HEK293 (cell line): ENCODE data around the gene MTMR2.
A peak's percentile ranks its signal among the peaks of the same experiment; 100 is the strongest.

Experiments used
- CTCF ChIA-PET: fragments of 350-600 bp; formaldehyde crosslinking; extraction: SDS; loops from one replicate; lab custom pipeline; 2021; ENCODE audit warnings: antibody characterized with exemption; lab: Yijun Ruan, JAX
- POLR2A ChIA-PET: fragments of 300-600 bp; formaldehyde crosslinking; extraction: SDS; loops from one replicate; lab custom pipeline; 2020; ENCODE audit warnings: antibody characterized with exemption, inconsistent platforms; lab: Yijun Ruan, JAX
- H3K27ac ChIP-seq: fragments of 200-500 bp; sonication (Bioruptor generic); 2 replicates; pipeline ENCODE4 v1.5.1; 2014; ENCODE audit warnings: low read depth, low read length, control low read depth, inconsistent platforms; ENCODE audit errors: extremely low read depth
- H3K36me3 ChIP-seq, 2 experiments: fragments of 200-500 bp in 1 of 2; sonication (Bioruptor generic) in 1 of 2; 1 replicate in 1 of 2; 2 replicates in 1 of 2; pipeline ENCODE4 v1.5.1; 2014 to 2017; ENCODE audit warnings: inconsistent platforms in 2 of 2, low read length in 2 of 2; ENCODE audit not compliant: control insufficient read depth in 2 of 2, insufficient read depth in 1 of 2
- H3K4me1 ChIP-seq: fragments of 200-500 bp; sonication (Bioruptor generic); 2 replicates; pipeline ENCODE4 v1.5.1; 2014; ENCODE audit warnings: mild to moderate bottlenecking, low read length, inconsistent platforms; ENCODE audit not compliant: control insufficient read depth, insufficient read depth
- H3K4me3 ChIP-seq: 2 replicates; pipeline ENCODE4 v1.5.1; 2011; ENCODE audit warnings: low read depth, mild to moderate bottlenecking, control low read depth, low read length, moderate library complexity
- H3K9me3 ChIP-seq: fragments of 200-500 bp; sonication (Bioruptor generic); 2 replicates; pipeline ENCODE4 v1.5.1; 2014; ENCODE audit warnings: low read depth, low read length, inconsistent platforms; ENCODE audit not compliant: control insufficient read depth, insufficient read depth
- GFI1B ChIP-seq: fragments of 450-650 bp; formaldehyde crosslinking; IDR thresholded peaks from 2 replicates; pipeline ENCODE4 v1.5.1; 2016; ENCODE audit warnings: missing biosample characterization, missing genetic modification characterization
- HOXC10 ChIP-seq: sonication (generic); formaldehyde crosslinking; IDR thresholded peaks from 2 replicates; pipeline ENCODE4 v1.8.1; 2023; ENCODE audit warnings: mild to moderate bottlenecking, missing genetic modification reagents
- KLF7 ChIP-seq: fragments of 450-650 bp; formaldehyde crosslinking; IDR thresholded peaks from 2 replicates; pipeline ENCODE4 v1.5.1; 2016; ENCODE audit warnings: missing biosample characterization, missing genetic modification characterization, borderline replicate concordance
- SALL2 ChIP-seq: fragments of 450-650 bp; formaldehyde crosslinking; IDR thresholded peaks from 2 replicates; pipeline ENCODE4 v1.5.0; 2017; ENCODE audit warnings: missing biosample characterization, mild to moderate bottlenecking, missing genetic modification characterization, borderline replicate concordance
- SP3 ChIP-seq: fragments of 450-650 bp; formaldehyde crosslinking; IDR thresholded peaks from 2 replicates; pipeline ENCODE4 v1.5.1; 2016; ENCODE audit warnings: missing biosample characterization, missing genetic modification characterization
- ZIC2 ChIP-seq: fragments of 450-650 bp; formaldehyde crosslinking; IDR thresholded peaks from 2 replicates; pipeline ENCODE4 v1.5.1; 2016; ENCODE audit warnings: missing biosample characterization, missing genetic modification characterization
- ZNF121 ChIP-seq: fragments of 450-650 bp; formaldehyde crosslinking; IDR thresholded peaks from 2 replicates; pipeline ENCODE4 v1.5.1; 2016; ENCODE audit warnings: missing biosample characterization, missing genetic modification characterization
- ZNF266 ChIP-seq: fragments of 450-650 bp; formaldehyde crosslinking; IDR thresholded peaks from 2 replicates; pipeline ENCODE4 v1.5.1; 2016; ENCODE audit warnings: missing biosample characterization, missing genetic modification characterization, low read depth
- ZNF311 ChIP-seq: fragments of 450-650 bp; formaldehyde crosslinking; IDR thresholded peaks from 2 replicates; pipeline ENCODE4 v1.5.1; 2017; ENCODE audit warnings: missing biosample characterization, missing genetic modification characterization, borderline replicate concordance
- ZNF341 ChIP-seq: fragments of 450-650 bp; formaldehyde crosslinking; IDR thresholded peaks from 2 replicates; pipeline ENCODE4; 2016; ENCODE audit warnings: low read depth, missing biosample characterization, missing genetic modification characterization
- ZNF473 ChIP-seq: fragments of 450-650 bp; formaldehyde crosslinking; IDR thresholded peaks from 2 replicates; pipeline ENCODE4 v1.5.1; 2017; ENCODE audit warnings: missing biosample characterization, missing genetic modification characterization
- ZNF48 ChIP-seq: fragments of 450-650 bp; formaldehyde crosslinking; IDR thresholded peaks from 2 replicates; pipeline ENCODE4 v1.5.1; 2016; ENCODE audit warnings: missing biosample characterization, missing genetic modification characterization
- ZNF521 ChIP-seq: fragments of 450-650 bp; formaldehyde crosslinking; IDR thresholded peaks from 2 replicates; pipeline ENCODE4 v1.5.1; 2017; ENCODE audit warnings: missing biosample characterization, mild to moderate bottlenecking, missing genetic modification characterization
- ZNF548 ChIP-seq: fragments of 450-650 bp; formaldehyde crosslinking; IDR thresholded peaks from 2 replicates; pipeline ENCODE4 v1.5.1; 2016; ENCODE audit warnings: missing biosample characterization, missing genetic modification characterization
- ZNF555 ChIP-seq: fragments of 450-650 bp; formaldehyde crosslinking; conservative IDR thresholded peaks from 2 replicates; pipeline ENCODE4 v1.5.1; 2017; ENCODE audit warnings: missing biosample characterization, mild to moderate bottlenecking, missing genetic modification characterization, inconsistent platforms
- ZNF596 ChIP-seq: fragments of 450-650 bp; IDR thresholded peaks from 2 replicates; pipeline ENCODE4 v1.5.0; 2018; ENCODE audit warnings: missing biosample characterization, mild to moderate bottlenecking, missing genetic modification characterization, moderate library complexity
- ZNF600 ChIP-seq: fragments of 450-650 bp; formaldehyde crosslinking; IDR thresholded peaks from 2 replicates; pipeline ENCODE4 v1.5.1; 2016; ENCODE audit warnings: missing biosample characterization, missing genetic modification characterization
- ZNF624 ChIP-seq: fragments of 450-650 bp; formaldehyde crosslinking; IDR thresholded peaks from 2 replicates; pipeline ENCODE4 v1.5.1; 2017; ENCODE audit warnings: missing biosample characterization, missing genetic modification characterization
- ZNF792 ChIP-seq: fragments of 450-650 bp; formaldehyde crosslinking; IDR thresholded peaks from 2 replicates; pipeline ENCODE4 v1.5.1; 2016; ENCODE audit warnings: missing biosample characterization, missing genetic modification characterization
- ZNF837 ChIP-seq: fragments of 450-650 bp; formaldehyde crosslinking; IDR thresholded peaks from 2 replicates; pipeline ENCODE4 v1.5.1; 2016; ENCODE audit warnings: missing biosample characterization, missing genetic modification characterization
- ZSCAN23 ChIP-seq: fragments of 450-650 bp; formaldehyde crosslinking; IDR thresholded peaks from 2 replicates; pipeline ENCODE4 v1.5.1; 2016; ENCODE audit warnings: missing biosample characterization, missing genetic modification characterization
- TF ChIP-seq, protein P1 (sequence below): fragments of 450-650 bp; formaldehyde crosslinking; IDR thresholded peaks from 2 replicates; pipeline ENCODE4 v1.5.1; 2016; ENCODE audit warnings: missing biosample characterization, missing genetic modification characterization, low read depth
- TF ChIP-seq, protein P2 (sequence below): fragments of 450-650 bp; formaldehyde crosslinking; IDR thresholded peaks from 2 replicates; pipeline ENCODE4 v1.5.1; 2016; ENCODE audit warnings: missing biosample characterization, missing genetic modification characterization
- TF ChIP-seq, protein P3 (sequence below): fragments of 450-650 bp; formaldehyde crosslinking; IDR thresholded peaks from 2 replicates; pipeline ENCODE4 v1.5.1; 2016; ENCODE audit warnings: missing biosample characterization, missing genetic modification characterization
- TF ChIP-seq, protein P4 (sequence below): fragments of 450-650 bp; formaldehyde crosslinking; IDR thresholded peaks from 2 replicates; pipeline ENCODE4 v1.5.1; 2017; ENCODE audit warnings: missing biosample characterization, missing genetic modification characterization
- TF ChIP-seq, protein P5 (sequence below): fragments of 450-650 bp; formaldehyde crosslinking; IDR thresholded peaks from 2 replicates; pipeline ENCODE4 v1.5.1; 2017; ENCODE audit warnings: missing biosample characterization, missing genetic modification characterization

The MTMR2 gene

DNA sequence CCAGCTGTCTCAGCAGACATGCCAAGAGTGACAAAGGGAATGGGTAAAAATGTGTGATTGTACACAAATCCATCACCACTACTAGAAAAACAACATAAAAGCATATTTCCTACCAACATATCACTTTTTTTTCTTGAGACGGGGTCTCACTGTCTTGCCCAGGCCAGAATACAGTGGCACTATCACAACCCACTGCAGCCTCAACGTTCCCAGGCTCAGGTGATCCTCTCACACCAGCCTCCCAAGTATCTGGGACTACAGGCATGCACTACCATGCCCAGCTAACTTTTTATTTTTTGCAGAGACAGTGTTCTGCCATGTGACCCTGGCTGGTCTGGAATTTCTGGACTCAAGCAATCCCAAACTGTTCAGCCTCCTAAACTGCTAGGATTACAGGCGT, 5.2 kb downstream of the MTMR2 start:
- Histone ChIP-seq H3K4me3 (no peak overlapping the region), H3K9me3 (no peaks in the 10 kb centered on the region), H3K27ac (no peak overlapping the region), H3K4me1 (peaks cover 7% of the 10 kb centered on the region; the same call in 1 of the 2 replicates), H3K36me3 (no peaks in the 10 kb centered on the region)
- TF ChIP-seq ZNF792 (tag by site-specific recombination) = no peak
- TF ChIP-seq ZNF266 (tag by site-specific recombination) = no peak
- peak; percentile 67; the same call in 1 of the 2 replicates for TF ChIP-seq ZNF600 (tag by site-specific recombination)
- TF ChIP-seq, protein P1, sequence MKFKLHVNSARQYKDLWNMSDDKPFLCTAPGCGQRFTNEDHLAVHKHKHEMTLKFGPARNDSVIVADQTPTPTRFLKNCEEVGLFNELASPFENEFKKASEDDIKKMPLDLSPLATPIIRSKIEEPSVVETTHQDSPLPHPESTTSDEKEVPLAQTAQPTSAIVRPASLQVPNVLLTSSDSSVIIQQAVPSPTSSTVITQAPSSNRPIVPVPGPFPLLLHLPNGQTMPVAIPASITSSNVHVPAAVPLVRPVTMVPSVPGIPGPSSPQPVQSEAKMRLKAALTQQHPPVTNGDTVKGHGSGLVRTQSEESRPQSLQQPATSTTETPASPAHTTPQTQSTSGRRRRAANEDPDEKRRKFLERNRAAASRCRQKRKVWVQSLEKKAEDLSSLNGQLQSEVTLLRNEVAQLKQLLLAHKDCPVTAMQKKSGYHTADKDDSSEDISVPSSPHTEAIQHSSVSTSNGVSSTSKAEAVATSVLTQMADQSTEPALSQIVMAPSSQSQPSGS (tag by site-specific recombination) = no peak
- TF ChIP-seq, protein P2, sequence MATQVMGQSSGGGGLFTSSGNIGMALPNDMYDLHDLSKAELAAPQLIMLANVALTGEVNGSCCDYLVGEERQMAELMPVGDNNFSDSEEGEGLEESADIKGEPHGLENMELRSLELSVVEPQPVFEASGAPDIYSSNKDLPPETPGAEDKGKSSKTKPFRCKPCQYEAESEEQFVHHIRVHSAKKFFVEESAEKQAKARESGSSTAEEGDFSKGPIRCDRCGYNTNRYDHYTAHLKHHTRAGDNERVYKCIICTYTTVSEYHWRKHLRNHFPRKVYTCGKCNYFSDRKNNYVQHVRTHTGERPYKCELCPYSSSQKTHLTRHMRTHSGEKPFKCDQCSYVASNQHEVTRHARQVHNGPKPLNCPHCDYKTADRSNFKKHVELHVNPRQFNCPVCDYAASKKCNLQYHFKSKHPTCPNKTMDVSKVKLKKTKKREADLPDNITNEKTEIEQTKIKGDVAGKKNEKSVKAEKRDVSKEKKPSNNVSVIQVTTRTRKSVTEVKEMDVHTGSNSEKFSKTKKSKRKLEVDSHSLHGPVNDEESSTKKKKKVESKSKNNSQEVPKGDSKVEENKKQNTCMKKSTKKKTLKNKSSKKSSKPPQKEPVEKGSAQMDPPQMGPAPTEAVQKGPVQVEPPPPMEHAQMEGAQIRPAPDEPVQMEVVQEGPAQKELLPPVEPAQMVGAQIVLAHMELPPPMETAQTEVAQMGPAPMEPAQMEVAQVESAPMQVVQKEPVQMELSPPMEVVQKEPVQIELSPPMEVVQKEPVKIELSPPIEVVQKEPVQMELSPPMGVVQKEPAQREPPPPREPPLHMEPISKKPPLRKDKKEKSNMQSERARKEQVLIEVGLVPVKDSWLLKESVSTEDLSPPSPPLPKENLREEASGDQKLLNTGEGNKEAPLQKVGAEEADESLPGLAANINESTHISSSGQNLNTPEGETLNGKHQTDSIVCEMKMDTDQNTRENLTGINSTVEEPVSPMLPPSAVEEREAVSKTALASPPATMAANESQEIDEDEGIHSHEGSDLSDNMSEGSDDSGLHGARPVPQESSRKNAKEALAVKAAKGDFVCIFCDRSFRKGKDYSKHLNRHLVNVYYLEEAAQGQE (tag by site-specific recombination) = no peak
- TF ChIP-seq ZNF555 (tag by site-specific recombination) = no peak
- TF ChIP-seq ZNF121 (tag by site-specific recombination) = peak; percentile 75
- CTCF ChIA-PET = interaction anchor here (1.0 kb wide), 1 partner anchor 22 kb away, joined by 3 read pairs; no protein-coding TSS in a partner anchor
- POLR2A ChIA-PET = no interaction called here

DNA sequence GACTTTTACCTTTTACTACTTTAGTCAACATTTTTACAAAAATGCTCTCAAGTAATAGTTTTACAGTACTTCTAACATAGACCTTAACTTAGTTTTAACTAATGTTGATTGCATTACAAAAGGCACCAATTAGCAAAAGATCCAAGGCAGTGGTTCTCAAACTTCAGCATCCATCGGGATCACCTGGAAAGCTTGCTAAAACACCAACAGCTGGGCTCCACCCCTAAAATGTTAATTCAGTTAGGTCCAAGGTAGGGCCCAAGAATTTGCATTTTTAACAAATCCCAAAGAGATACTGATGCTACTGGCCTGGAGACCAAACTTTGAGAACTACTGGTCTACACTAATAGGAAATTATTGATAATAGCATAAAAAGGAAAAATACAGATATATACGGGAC, 5.9 kb downstream of the MTMR2 start:
- CTCF ChIA-PET = interaction anchor here (1.0 kb wide), 1 partner anchor 21 kb away, joined by 3 read pairs; no protein-coding TSS in a partner anchor
- H3K4me3 ChIP-seq = no peak overlapping the region
- H3K36me3 ChIP-seq = no peaks in the 10 kb centered on the region
- TF ChIP-seq, protein P3, sequence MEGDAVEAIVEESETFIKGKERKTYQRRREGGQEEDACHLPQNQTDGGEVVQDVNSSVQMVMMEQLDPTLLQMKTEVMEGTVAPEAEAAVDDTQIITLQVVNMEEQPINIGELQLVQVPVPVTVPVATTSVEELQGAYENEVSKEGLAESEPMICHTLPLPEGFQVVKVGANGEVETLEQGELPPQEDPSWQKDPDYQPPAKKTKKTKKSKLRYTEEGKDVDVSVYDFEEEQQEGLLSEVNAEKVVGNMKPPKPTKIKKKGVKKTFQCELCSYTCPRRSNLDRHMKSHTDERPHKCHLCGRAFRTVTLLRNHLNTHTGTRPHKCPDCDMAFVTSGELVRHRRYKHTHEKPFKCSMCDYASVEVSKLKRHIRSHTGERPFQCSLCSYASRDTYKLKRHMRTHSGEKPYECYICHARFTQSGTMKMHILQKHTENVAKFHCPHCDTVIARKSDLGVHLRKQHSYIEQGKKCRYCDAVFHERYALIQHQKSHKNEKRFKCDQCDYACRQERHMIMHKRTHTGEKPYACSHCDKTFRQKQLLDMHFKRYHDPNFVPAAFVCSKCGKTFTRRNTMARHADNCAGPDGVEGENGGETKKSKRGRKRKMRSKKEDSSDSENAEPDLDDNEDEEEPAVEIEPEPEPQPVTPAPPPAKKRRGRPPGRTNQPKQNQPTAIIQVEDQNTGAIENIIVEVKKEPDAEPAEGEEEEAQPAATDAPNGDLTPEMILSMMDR (tag by site-specific recombination) = no peak
- TF ChIP-seq HOXC10 (CRISPR knock-in tag) = no peak
- TF ChIP-seq ZNF341 (tag by site-specific recombination) = no peak
- no peak for TF ChIP-seq SP3
- no peak for TF ChIP-seq ZNF521 (tag by site-specific recombination)
- no peak for TF ChIP-seq ZNF624 (tag by site-specific recombination)
- TF ChIP-seq, protein P4, sequence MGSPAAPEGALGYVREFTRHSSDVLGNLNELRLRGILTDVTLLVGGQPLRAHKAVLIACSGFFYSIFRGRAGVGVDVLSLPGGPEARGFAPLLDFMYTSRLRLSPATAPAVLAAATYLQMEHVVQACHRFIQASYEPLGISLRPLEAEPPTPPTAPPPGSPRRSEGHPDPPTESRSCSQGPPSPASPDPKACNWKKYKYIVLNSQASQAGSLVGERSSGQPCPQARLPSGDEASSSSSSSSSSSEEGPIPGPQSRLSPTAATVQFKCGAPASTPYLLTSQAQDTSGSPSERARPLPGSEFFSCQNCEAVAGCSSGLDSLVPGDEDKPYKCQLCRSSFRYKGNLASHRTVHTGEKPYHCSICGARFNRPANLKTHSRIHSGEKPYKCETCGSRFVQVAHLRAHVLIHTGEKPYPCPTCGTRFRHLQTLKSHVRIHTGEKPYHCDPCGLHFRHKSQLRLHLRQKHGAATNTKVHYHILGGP (tag by site-specific recombination) = no peak
- no peak for TF ChIP-seq ZNF837 (tag by site-specific recombination)
- TF ChIP-seq ZNF596 (tag by site-specific recombination) = no peak
- TF ChIP-seq ZNF548 = no peak
- TF ChIP-seq ZNF48 (tag by site-specific recombination) = no peak
- TF ChIP-seq KLF7 (tag by site-specific recombination) = no peak
- TF ChIP-seq ZNF473 (tag by site-specific recombination) = no peak
- no peak for TF ChIP-seq ZSCAN23 (tag by site-specific recombination)
- TF ChIP-seq ZIC2 (tag by site-specific recombination) = no peak
- TF ChIP-seq, protein P5, sequence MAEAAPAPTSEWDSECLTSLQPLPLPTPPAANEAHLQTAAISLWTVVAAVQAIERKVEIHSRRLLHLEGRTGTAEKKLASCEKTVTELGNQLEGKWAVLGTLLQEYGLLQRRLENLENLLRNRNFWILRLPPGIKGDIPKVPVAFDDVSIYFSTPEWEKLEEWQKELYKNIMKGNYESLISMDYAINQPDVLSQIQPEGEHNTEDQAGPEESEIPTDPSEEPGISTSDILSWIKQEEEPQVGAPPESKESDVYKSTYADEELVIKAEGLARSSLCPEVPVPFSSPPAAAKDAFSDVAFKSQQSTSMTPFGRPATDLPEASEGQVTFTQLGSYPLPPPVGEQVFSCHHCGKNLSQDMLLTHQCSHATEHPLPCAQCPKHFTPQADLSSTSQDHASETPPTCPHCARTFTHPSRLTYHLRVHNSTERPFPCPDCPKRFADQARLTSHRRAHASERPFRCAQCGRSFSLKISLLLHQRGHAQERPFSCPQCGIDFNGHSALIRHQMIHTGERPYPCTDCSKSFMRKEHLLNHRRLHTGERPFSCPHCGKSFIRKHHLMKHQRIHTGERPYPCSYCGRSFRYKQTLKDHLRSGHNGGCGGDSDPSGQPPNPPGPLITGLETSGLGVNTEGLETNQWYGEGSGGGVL (tag by site-specific recombination) = no peak
- TF ChIP-seq SALL2 = no peak
- no peak for TF ChIP-seq GFI1B (tag by site-specific recombination)
- TF ChIP-seq ZNF311 (tag by site-specific recombination) = no peak
- TF ChIP-seq, all 188 proteins: peak for 0
- Histone ChIP-seq H3K27ac (no peak overlapping the region), H3K4me1 (peaks cover 7% of the 10 kb centered on the region; the same call in 1 of the 2 replicates), H3K9me3 (no peaks in the 10 kb centered on the region)
- POLR2A ChIA-PET = no interaction called here
